NCI-H82 (cell line): ENCODE measurements around the gene LTBP1.
"Not testable (repeated sequence)": the region's sequence is repeated elsewhere in the genome, so short reads cannot be mapped to it uniquely, and the experiment has no call there.

ENCODE experiments used
- DNase-seq: peaks from one replicate; lab custom pipeline; 2025; lab: John Stamatoyannopoulos, UW

LTBP1 gene

GRCh38 chr2:33435518-33435917 lies 488.8 kb downstream of the LTBP1 start:
- no peak for DNase-seq

GRCh38 chr2:33436083-33436482 lies 489.3 kb downstream of the LTBP1 start:
- DNase-seq = no peak

GRCh38 chr2:33437297-33437696 lies 490.5 kb downstream of the LTBP1 start:
- no peak for DNase-seq

GRCh38 chr2:33437815-33438214 lies 491.1 kb downstream of the LTBP1 start:
- no peak for DNase-seq

GRCh38 chr2:33441235-33441810 lies 494.6 kb downstream of the LTBP1 start:
- DNase-seq = peak; percentile 61

- DNase-seq = not testable (repeated sequence)
These were observed 495.3 kb downstream of the LTBP1 start for GRCh38 chr2:33442052-33442451.

- DNase-seq = no peak
These were observed 495.9 kb downstream of the LTBP1 start for GRCh38 chr2:33442528-33443079.

- DNase-seq = no peak
These were observed 496.6 kb downstream of the LTBP1 start for GRCh38 chr2:33443274-33443829.

- DNase-seq = no peak
These were observed 498.2 kb downstream of the LTBP1 start for GRCh38 chr2:33444967-33445366.

- no peak for DNase-seq
These were observed 501.6 kb downstream of the LTBP1 start for GRCh38 chr2:33448220-33448899.
